Measurements from ENCODE around the gene GPR89B.
"Not testable (repeated sequence)": the region's sequence is repeated elsewhere in the genome, so short reads cannot be mapped to it uniquely, and the experiment has no call there.

- TF ChIP-seq, protein P1, sequence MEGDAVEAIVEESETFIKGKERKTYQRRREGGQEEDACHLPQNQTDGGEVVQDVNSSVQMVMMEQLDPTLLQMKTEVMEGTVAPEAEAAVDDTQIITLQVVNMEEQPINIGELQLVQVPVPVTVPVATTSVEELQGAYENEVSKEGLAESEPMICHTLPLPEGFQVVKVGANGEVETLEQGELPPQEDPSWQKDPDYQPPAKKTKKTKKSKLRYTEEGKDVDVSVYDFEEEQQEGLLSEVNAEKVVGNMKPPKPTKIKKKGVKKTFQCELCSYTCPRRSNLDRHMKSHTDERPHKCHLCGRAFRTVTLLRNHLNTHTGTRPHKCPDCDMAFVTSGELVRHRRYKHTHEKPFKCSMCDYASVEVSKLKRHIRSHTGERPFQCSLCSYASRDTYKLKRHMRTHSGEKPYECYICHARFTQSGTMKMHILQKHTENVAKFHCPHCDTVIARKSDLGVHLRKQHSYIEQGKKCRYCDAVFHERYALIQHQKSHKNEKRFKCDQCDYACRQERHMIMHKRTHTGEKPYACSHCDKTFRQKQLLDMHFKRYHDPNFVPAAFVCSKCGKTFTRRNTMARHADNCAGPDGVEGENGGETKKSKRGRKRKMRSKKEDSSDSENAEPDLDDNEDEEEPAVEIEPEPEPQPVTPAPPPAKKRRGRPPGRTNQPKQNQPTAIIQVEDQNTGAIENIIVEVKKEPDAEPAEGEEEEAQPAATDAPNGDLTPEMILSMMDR (IDR thresholded peaks at IDR 0.05), result not testable (repeated sequence)
- TF ChIP-seq POLR2A (IDR thresholded peaks at IDR 0.05), result not testable (repeated sequence)
Measured at GRCh38 chr1:147949517-147949916, 21.3 kb downstream of the GPR89B start.

All from adrenal gland (tissue), 5 donors.